Stimulated activated CD8-positive, alpha-beta memory T cell treated with anti-CD3 and anti-CD28 coated beads, Interleukin-7, amount 100 ng/mL, for 1 hour (primary cell): Measurements from ENCODE around the gene ADAM22.

Experiments
- DNase-seq, 2 donors: peaks; one replicate each; pipeline ENCODE4 v3.0.0-alpha.2; 2020; ENCODE audit warnings: low read depth in 2 of 2

Gene ADAM22

DNA sequence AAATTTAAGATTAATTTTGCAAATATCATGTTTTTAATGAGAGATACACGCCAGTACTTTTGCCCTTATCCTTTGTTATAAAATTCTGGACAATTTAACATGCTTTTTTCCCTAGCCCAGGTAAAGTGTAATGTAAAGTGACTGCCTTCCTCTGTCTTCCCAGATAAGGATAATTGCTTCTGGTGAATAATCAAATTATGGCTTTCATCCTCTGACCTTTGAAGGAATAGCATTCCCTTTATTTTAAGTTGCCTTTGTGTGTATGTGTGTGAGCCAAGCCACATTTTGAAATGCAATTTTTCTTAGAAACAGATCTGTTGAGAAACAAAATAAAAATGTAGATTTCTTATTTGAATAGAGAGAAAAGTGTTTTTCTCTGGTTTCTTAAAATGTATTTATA is 107.5 kb downstream of the ADAM22 start:
- no peak for DNase-seq

DNA sequence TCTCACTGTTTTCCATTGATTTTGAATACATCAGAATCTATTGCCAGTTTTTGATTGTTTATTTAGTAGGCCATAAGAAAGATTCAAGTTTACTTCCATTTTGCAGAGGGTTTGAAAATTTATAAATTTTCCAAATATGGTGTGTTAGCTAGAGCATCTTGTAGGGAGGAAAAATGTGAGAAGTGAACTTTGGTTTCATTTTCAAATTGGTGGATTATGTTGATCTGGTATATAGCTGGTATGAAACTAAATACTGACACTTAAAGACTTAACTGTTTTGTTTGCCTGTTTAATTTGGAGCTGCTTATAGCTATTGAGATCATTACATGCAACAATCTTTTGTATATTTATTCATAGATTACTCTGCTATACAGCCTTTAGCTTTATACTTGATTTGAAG is 108.1 kb downstream of the ADAM22 start:
- no peak for DNase-seq

DNA sequence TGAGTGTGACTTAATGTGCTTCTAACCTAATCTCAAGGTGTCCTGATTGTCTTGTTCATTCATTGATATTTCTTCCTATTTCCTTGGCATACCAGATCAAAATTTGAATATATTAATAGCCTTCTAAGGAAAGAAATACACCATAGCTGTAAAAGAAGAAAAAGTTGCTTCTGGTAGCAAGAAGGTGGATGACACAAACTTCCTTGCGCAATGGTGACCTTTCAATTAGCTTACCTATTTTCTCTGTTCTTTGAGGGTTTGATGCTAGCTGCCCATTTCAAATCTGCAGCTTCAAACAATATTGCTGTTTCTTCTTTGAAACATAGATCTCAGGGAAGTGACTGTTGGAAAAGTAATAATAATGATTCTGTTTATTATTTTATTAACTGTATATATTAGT is 108.8 kb downstream of the ADAM22 start:
- no peak for DNase-seq

DNA sequence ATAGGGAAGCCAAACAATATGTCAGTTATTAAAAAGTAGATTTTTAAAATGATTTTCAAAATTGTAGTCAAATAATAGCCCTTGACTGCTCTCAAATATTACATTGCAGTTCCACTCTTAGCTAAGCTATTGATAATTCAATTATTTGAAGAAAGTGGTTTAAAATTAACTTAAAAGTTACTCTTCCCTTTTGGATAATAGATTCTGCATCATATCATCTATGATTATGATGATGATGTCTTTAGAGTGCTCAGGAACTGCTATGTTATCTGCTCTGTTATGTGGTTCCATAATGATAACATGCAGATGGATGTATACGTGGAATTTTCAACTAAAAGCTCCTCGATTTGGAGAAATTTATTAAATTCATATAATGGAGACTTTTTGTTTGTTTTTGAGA is 110.0 kb downstream of the ADAM22 start:
- DNase-seq = no peak

DNA sequence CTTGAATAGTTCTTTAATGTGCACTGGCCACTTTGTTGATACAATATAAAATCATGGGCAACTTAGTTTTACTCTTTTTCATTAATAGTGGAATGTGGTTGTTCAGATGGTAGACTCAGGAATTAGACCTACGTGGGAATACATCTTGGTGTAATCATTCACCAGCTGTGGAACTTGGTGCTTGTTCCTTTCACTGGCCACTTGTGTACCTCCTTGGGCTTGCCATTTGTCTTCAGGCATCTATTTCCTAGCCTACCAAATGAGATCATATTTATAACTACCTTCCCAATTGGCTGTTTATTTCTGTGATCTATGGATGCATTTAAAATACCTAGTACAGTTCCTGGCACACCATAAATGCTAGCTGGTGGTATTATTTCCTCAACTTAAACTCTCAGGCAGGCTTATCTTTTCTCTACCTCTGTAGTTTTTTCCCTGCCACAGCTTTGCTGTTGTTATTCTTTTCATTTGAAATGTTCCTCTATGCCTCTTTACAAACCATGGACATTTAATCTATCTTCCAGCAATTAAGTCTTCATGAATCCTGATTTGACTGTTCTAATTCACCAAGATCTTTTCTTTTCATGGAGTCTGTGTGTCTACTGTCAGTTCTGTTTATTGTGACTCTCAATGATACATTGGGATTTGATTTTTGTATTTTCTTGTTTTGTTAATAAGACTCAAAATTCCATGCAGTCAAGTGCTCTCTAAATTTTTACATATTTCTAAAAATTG is 113.0 kb downstream of the ADAM22 start:
- DNase-seq = no peak

DNA sequence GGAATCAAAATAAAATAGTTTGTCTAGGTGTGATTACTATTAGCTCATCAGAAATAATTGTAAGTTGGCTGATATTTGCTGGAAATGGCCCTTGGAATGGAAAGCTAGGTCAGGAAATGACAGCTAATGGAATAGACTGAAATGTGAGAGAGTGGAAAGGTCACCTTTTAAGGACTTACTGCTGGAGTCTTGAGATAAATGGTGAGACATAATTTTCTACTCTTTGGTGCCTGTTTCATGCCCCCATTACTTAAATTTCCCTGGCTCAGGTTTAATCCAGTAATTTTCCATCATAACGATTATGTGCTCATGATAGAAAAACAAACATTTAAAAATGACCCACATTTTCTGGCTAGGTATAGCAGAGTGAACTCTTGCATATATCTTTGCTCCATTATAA is 123.6 kb downstream of the ADAM22 start:
- no peak for DNase-seq

DNA sequence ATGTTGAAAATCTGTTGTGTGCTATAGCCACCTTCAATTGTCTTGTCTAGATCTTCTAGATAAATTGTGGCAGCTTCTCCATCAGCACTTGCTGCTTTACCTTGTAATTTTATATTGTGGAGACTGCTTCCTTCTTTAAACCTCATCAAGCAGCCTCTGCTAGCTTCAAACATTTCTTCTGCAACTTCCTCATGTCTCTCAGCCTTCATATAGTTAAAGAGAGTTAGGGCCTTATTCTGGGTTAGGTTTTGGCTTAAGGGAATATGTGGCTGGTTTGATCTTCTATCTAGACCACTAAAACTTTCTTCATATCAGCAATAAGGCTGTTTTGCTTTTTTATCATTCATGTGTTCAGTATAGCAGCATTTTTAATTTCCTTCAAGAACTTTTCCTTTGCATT is 128.2 kb downstream of the ADAM22 start:
- DNase-seq = no peak

DNA sequence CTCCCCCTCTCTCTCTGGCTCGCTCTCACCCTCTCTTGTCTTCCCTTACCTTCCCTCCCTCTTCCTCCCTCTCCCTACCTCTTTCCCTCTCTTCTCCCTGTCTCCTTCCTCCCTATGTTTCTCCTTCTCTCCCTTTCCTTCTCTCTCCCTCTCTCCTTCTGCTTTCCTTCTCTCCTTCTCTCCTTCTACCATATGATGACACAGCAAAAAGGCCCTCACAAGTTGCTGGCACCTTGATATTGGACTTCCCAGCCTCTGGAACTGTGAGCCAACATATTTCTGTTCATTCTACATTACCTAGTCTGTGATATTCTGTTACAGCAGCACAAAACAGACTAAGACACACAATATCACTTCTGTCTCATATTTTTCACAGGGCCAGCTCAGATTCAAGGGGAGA is 135.0 kb downstream of the ADAM22 start:
- DNase-seq = no peak

DNA sequence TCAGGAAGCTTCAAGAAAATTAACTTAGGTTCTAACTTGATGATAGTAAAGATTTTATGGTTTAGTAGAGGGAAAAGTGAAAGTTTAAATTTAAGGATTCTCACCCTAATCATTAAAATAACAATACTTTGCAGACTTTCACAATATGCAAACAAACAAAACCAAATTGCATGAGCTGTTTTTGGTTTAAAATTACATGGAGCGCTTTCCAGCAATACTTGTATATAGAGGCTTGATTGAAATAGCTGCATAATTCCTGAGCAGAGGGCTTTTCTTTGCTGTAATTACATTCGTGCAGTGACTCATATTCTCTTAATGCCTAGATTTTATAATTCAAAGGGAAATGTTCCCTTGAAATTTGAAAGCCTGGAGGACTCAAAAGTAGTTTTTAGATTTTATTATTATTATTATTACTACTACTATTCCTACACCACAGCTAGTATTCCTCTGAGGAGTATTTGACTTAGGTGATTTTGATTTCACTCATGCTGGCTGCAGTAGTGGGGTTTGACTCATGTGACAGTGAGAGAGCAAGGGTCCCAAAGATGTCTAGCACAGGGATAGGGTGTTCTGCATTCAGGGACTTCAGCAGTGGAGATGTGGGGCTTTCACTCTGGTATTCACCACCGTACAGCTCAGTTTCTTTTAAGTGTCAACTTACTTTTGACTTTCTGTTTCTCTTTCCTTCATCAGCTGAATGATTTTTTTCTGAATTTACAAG is 138.1 kb downstream of the ADAM22 start:
- DNase-seq = no peak

DNA sequence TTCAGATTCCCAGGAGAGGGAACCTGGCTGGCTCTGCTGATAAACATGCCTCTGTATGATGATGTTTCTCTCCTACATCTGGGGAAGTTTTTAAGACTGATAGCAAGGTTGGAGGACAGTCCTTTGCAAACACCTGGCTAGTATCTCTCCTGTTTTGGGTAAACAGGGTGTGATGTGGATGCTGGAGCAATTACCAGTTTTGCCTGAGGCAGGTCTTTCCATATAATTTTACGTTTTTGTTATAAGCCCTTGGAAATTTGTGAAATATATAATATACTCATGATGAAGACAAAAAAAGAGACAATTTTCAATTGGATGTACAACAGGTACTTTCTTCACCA is 138.6 kb downstream of the ADAM22 start:
- DNase-seq = no peak

DNA sequence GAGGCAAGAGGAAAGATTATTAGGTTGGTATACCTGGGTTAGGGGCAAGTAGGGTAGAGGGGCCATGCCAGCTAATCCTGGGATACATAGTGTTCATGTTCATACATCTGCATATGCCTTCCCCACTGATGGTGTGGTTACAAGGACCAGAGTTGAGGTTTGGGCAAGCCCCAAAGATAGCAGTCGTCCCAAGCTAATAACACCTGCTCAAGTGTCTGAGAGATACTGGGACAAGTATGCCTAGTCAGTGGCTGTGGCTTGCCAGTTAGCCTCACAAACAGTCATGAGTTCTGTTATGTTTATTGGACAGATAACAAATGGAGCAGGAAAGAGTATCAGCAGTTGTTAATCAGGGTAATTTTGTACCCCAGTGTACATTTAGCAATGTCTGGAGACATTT is 139.6 kb downstream of the ADAM22 start:
- DNase-seq = no peak

DNA sequence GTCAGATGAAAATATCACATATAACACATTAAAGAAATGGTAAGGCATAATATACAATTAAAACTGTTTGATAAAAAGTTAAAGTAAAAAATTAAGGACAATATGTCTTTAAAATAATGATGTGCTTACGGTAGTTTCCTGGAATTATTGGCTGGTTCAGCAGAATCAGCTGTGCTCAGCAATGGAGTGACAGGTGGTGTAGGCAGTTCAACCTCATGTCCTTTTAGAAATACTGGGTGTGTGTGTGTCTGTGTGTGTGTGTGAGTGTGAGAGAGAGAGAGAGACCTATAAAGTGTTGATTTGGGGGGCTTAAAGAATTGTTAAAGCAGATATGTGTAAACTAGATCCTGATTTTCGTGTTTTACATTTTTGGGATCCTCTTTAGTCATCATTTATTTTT is 141.2 kb downstream of the ADAM22 start:
- DNase-seq = no peak

DNA sequence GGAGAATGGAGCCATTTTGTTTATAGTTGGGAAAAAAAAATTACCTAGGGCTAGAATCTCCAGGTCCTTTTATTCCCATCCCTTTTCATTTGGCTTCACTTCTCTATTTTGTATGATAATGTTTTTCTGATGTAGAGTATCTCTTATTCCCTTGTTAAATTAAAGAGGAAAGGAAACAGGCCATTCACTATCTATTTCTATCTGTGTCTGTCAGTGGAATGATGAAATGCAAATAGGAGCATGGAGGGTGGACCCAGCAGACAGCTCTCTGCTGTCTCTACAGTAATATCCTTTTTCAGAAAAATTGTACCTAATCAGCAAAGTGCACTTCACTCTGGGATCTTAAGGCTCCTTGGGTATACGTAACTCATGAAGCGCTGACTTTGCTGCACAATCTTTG is 149.8 kb downstream of the ADAM22 start:
- no peak for DNase-seq

DNA sequence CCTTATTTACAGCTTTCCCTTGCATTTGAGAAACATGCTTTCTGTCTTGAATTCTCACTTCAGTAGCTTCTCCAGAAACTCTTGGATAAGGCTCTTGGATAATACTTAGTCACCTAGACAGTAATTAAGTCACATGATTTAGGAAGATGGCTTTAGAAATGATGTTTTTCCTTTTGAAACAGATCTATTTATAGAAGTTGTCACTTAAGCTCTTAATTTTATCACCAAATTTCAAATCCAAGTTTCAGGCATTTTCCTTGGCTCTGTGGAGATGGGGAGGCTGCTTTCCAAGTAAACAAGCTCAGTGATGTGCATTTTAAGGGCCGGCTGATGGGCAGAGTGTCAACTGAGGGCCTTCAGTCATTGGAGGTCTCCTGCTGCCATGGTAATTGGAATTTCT is 155.5 kb downstream of the ADAM22 start:
- no peak for DNase-seq

DNA sequence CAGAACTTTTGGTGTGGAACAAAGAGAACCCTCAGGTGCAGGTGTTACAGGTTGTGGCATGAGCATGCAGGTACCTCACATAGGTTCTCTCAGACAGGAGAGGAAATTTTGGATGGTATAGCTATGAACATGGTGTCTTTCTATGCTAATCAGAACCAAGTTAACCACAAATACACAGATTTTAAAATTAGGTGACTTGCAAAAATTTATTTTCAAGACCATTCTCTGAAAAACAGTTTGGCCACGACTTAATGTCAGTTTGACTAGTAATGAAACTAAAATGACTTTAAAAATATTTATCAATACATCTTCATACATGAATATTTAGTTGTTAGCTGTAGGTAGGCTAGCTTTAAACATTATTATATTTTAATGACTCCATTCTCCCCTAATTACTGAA is 156.2 kb downstream of the ADAM22 start:
- DNase-seq = no peak

DNA sequence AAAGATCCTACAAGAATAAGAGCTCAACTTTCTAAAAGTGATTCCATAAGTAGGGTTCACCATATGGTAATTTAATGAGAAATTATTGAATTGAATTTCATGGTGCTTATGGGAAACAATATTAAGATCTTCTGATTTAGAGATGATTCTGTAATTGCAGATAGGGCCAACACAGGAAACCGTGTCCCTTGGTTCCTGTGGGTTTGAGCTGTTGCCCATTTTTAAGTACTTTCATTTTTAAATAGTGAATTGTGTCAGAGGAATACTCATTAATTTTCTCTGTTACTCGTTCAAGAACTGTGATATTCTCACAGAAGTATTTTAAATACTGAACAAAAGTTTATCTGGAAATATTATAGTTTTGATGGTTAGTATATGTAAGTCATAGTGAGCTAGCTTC is 156.6 kb downstream of the ADAM22 start:
- DNase-seq = no peak

DNA sequence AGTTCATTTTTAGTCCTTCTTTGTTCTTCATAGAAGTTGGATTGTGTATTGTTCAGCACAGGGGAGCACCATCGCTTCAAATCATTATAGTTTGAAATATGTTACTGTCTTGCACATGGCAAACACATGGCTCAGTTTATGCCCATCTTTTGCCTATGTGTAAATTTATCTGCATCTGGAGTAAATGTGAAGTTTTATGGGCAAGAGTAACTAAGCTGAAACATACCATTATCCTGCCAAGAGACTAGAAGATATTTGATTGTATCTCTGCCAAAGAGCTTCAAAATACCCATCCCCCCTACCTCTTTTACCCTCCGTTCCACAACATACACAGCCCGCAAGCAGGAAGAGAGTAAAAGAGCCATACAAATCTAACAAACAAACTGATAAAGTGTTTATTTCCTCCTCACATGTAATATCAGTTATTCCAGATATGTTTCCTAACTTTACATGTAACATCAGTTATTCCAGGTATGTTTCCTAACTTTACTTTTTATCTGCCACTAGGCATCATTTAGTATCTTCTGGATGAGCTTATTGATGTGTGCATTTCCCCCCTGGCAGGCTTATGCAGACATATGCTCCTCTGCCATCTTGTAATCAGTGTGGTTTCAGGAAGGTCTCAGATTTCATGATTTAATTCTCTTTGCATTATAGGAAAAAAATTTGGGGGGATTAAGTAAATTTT is 158.1 kb downstream of the ADAM22 start:
- no peak for DNase-seq

DNA sequence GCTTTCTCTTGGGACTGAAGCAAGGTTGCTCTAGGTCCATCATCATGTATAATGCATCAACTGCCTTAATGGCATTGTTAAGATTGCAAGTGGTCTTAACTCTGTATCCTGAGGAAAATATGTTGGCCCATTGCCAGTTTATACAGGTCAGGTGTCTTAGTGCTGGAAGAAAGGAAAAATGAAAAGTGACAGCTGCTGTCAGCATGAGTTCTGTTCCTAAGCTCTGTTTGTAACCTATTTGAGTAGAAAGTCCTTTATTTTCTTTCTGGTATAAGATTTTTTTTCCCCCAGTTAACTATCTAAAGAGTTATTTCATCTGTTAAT is 158.6 kb downstream of the ADAM22 start:
- no peak for DNase-seq

DNA sequence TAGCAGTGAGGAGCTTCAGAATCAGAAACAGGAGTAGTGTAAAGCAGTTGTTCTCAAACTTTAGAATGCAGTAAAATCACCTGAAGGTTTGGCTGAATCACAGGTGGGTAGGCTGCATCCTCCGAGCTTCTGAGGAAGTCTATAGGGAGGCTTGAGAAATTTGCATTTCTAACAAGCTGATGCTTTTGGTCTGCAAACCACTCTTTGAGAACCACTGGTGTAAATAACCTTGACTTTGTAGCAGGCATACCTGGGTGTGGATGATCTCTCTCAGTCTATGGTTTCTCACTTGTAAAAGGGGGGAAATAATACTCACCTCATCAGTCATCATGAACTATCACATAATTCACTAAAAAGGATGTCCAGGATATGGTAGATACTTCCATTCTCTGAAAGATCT is 167.7 kb downstream of the ADAM22 start:
- DNase-seq = no peak

DNA sequence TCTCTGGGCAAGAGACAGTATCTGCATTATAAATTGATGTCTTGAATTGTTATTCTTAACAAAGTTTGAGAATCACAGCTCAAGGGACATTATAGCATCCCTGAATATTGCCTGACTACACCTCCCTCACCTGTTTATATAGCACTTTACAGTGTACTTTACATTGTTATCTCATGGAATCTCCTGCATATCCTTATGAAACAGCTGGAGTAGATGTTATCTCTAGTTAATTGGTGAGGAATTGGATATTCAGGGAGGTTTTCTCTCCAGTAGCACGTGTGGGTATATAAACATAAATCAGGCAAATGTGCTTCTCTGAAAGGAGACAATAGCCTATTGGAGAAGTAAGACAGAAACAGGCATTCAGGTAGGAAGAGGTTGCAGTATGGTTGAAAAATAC is 168.6 kb downstream of the ADAM22 start:
- DNase-seq = no peak

DNA sequence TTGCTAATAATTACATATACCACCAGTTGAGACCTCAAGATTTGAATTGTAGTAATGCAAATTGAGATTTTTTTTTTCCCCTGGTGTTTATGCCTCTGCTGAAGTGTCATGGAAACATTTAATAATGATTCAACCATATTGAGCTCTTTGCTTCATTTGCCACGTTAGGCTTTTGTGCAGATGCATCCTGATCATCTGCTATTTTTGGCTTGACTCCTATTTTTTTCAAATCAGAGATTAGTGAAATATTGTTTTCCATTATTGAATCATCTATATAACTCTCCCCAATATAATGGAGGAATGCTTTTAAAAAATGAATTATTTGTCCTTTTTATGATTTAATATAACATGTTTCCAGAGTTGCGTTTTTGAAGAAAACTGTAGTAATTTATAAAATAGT is 170.7 kb downstream of the ADAM22 start:
- DNase-seq = no peak

DNA sequence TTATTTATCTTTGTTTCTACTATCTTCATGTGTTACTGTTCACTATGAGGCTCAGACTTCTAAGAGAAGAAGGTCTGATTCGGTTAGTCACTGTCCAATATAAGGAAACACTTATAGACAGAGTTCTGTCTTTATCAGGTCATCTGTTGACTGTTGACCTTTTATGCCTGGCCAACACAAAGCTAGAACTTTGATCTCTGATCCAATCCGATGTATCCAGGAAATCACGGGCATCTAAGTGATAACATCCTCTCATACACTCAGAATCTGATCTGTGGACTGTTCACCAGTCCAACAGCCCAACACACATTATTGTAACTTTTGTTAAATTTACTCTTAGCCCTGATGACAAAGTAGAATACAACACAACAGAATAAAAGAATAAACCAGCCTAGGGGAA is 171.2 kb downstream of the ADAM22 start:
- DNase-seq = no peak

DNA sequence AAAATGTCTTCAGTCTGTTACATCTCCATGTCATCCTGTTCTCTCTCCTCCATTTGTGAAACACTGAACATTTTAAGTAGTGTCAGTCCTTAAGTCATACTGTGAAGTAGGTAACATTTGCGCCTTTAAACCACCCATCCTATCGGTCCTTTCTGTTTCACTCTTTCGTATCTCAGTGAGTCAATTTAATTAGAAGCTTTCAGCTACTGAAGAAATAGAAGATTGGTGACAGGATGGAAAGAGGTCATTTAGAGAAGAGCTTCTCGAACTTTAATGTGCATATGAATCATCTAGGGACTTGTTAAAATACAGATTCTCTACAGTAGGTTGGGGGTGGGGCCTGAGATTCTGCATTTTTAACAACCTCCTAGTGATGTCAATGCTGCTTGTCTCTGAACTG is 172.4 kb downstream of the ADAM22 start:
- DNase-seq = no peak
